C4-2B (cell line): ENCODE results near the gene MID1.

Experiments
- CTCF ChIP-seq: fragments of 450-650 bp; conservative IDR thresholded peaks from 2 replicates; pipeline ENCODE4 v1.5.1; 2017; ENCODE audit warnings: mild to moderate bottlenecking
- ZFX ChIP-seq: fragments of 450-650 bp; IDR thresholded peaks from 2 replicates; pipeline ENCODE4 v1.6.1; 2017

DNA sequence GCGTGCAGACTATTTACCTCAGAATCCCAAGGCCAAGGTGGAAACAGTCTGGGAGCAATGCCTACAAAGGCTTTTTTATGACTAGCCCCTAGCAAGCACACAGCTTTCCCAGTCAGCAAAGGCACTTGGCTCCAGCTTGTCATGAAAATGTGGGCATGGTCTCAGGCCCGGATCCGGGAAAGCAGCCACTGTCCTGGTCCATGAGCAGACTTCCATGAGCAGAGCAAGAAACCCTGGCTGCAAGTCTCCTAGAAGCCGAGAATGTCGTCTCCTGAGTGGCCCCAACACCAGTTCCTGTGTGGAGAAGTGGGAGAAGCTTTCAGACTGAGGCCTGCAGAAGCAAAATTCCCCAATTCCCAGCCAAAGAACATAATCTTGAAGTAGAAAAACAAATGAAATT, 190.5 kb downstream of the MID1 start:
- TF ChIP-seq CTCF (no peak), ZFX (no peak)
